Sigmoid colon (tissue), 4 donors: Measurements from ENCODE around the gene FBN3.

ENCODE experiments used
- EP300 ChIP-seq, 4 donors: sonication (generic); formaldehyde crosslinking; IDR thresholded peaks; one replicate each; pipeline ENCODE4 v1.6.1; 2017; ENCODE audit warnings: antibody characterized with exemption in 4 of 4
- POLR2A ChIP-seq, 2 donors: fragments of 450-650 bp; IDR thresholded peaks; one replicate each; pipeline ENCODE4 v1.6.1; 2016; ENCODE audit warnings: antibody characterized with exemption in 2 of 2, mild to moderate bottlenecking in 2 of 2, moderate library complexity in 2 of 2
- POLR2AphosphoS5 ChIP-seq, 4 donors: sonication (generic); formaldehyde crosslinking; IDR thresholded peaks; one replicate each; pipeline ENCODE4 v1.6.1; 2017; ENCODE audit warnings: antibody characterized with exemption in 4 of 4
- TF ChIP-seq, protein P1 (sequence below), 4 experiments: fragments of 450-650 bp in 3 of 4; fragments of 200-600 bp in 1 of 4; IDR thresholded peaks; one replicate each; pipeline ENCODE4 v1.5.1; 2016 to 2019; ENCODE audit warnings: antibody characterized with exemption in 4 of 4, mild to moderate bottlenecking in 3 of 4, moderate library complexity in 2 of 4

- no peak for TF ChIP-seq EP300 (IDR thresholded peaks at IDR 0.05)
- no peak for TF ChIP-seq POLR2A (IDR thresholded peaks at IDR 0.05)
- TF ChIP-seq, protein P1, sequence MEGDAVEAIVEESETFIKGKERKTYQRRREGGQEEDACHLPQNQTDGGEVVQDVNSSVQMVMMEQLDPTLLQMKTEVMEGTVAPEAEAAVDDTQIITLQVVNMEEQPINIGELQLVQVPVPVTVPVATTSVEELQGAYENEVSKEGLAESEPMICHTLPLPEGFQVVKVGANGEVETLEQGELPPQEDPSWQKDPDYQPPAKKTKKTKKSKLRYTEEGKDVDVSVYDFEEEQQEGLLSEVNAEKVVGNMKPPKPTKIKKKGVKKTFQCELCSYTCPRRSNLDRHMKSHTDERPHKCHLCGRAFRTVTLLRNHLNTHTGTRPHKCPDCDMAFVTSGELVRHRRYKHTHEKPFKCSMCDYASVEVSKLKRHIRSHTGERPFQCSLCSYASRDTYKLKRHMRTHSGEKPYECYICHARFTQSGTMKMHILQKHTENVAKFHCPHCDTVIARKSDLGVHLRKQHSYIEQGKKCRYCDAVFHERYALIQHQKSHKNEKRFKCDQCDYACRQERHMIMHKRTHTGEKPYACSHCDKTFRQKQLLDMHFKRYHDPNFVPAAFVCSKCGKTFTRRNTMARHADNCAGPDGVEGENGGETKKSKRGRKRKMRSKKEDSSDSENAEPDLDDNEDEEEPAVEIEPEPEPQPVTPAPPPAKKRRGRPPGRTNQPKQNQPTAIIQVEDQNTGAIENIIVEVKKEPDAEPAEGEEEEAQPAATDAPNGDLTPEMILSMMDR (IDR thresholded peaks at IDR 0.05), result no peak
- TF ChIP-seq POLR2AphosphoS5 (IDR thresholded peaks at IDR 0.05), result no peak
Measured at GRCh38 chr19:8088752-8089663, 60.4 kb downstream of the FBN3 start.
